ENCODE data around the gene CCNL2. TPM values are rescaled to one million over a fixed set of nuclear protein-coding genes. Genes with fewer than 3 reads are reported as not detected.

The CCNL2 gene
- total and polyA plus RNA-seq, 12 donors: 53.4 to 893 (median 168) TPM

GRCh38 chr1:1422465-1423244 is 23.5 kb upstream of the CCNL2 start:
- Histone ChIP-seq H3K4me3 (no peak overlapping the region), H3K4me1 (replicated peaks in 1 of 2) (no peaks in the 10 kb centered on the region), H3K36me3 (replicated peaks in 1 of 2) (no peaks in the 10 kb centered on the region), H3K27me3 (no peaks in the 10 kb centered on the region), H3K9me3 (replicated peaks in 1 of 3) (no peaks in the 10 kb centered on the region), H3K27ac (no peak overlapping the region)
- peak in 1 of 7 donors; percentile 7 for DNase-seq
- intact Hi-C loops (cut with DNase I): no loop called here
- WGBS, 4 donors: 59 to 64% (median 63%) methylated on average over 14 to 29 of the region's 29 CpGs
- TF ChIP-seq POLR2A (IDR thresholded peaks at IDR 0.05) (no peak), CTCF (IDR thresholded peaks at IDR 0.05) (no peak)

- Histone ChIP-seq H3K27me3 (no peaks in the 10 kb centered on the region), H3K4me3 (no peak overlapping the region), H3K36me3 (replicated peaks in 1 of 2) (no peaks in the 10 kb centered on the region), H3K27ac (no peak overlapping the region), H3K4me1 (replicated peaks in 1 of 2) (no peaks in the 10 kb centered on the region), H3K9me3 (replicated peaks in 1 of 3) (no peaks in the 10 kb centered on the region)
- WGBS, 4 donors: 84 to 92% (median 88%) methylated on average over 4 to 7 of the region's 7 CpGs
- intact Hi-C loops (cut with DNase I): no loop called here
- no peak for DNase-seq
- no peak for TF ChIP-seq CTCF (IDR thresholded peaks at IDR 0.05)
- no peak for TF ChIP-seq POLR2A (IDR thresholded peaks at IDR 0.05)
Observed at GRCh38 chr1:1421907-1422464, 22.9 kb upstream of the CCNL2 start.

- no peak for TF ChIP-seq CTCF (IDR thresholded peaks at IDR 0.05)
- no peak for TF ChIP-seq POLR2A (IDR thresholded peaks at IDR 0.05)
- peak within 1 kb of the TSS in 1 of 4 donors; percentile 32 for H3K4me3 ChIP-seq
- H3K27ac ChIP-seq: peak within 1 kb of the TSS in 1 of 5 donors; percentile 40
- intact Hi-C loops (cut with DNase I): no loop called here
- no peaks in the 10 kb centered on the region for H3K9me3 ChIP-seq (replicated peaks in 1 of 3)
- DNase-seq: no peak
- 62 to 82% (median 77%) methylated on average over 3 to 18 of the region's 18 CpGs for WGBS, 4 donors
- no peaks in the 10 kb centered on the region for H3K27me3 ChIP-seq
- H3K36me3 ChIP-seq (replicated peaks in 1 of 2): no peaks in the 10 kb centered on the region
- H3K4me1 ChIP-seq (replicated peaks in 1 of 2): no peaks in the 10 kb centered on the region
Observed at GRCh38 chr1:1421147-1421906, 22.2 kb upstream of the CCNL2 start, which contains the start of gene ANKRD65. ANKRD65 (minus strand) TSS chr1:1421276; CDS start chr1:1421005, 271 bp downstream.

- no peak for TF ChIP-seq POLR2A (IDR thresholded peaks at IDR 0.05)
- TF ChIP-seq CTCF (IDR thresholded peaks at IDR 0.05): no peak
Observed at GRCh38 chr1:1420654-1421141, 21.6 kb upstream of the CCNL2 start.

More at GRCh38 chr1:1420654-1421141, 21.6 kb upstream of the CCNL2 start:
- Histone ChIP-seq H3K9me3 (replicated peaks in 1 of 3) (no peaks in the 10 kb centered on the region), H3K27ac (no peak overlapping the region), H3K4me3 (no peak overlapping the region), H3K27me3 (no peaks in the 10 kb centered on the region), H3K36me3 (replicated peaks in 1 of 2) (no peaks in the 10 kb centered on the region), H3K4me1 (replicated peaks in 1 of 2) (no peaks in the 10 kb centered on the region)
- 69 to 93% (median 70%) methylated on average over 3 to 12 of the region's 12 CpGs; no CpG with 5 or more reads in 1 of the 4 donors for WGBS, 4 donors
- DNase-seq: no peak
- intact Hi-C loops (cut with DNase I): no loop called here

All from adrenal gland (tissue), 12 donors.